ENCODE results near the gene INTS15.

INTS15 gene

GRCh38 chr7:6643915-6644625 is 54.2 kb downstream of the INTS15 start:
- DNase-seq = no peak

GRCh38 chr7:6644728-6645127 is 54.9 kb downstream of the INTS15 start:
- no peak for DNase-seq

- no peak for DNase-seq
Observed at GRCh38 chr7:6646465-6646864, 56.6 kb downstream of the INTS15 start.

GRCh38 chr7:6647080-6647479 is 57.3 kb downstream of the INTS15 start:
- no peak for DNase-seq

- no peak for DNase-seq
Observed at GRCh38 chr7:6647541-6647940, 57.7 kb downstream of the INTS15 start.

GRCh38 chr7:6648066-6648814 is 58.4 kb downstream of the INTS15 start:
- no peak for DNase-seq

GRCh38 chr7:6648815-6649104 is 58.9 kb downstream of the INTS15 start:
- no peak for DNase-seq

GRCh38 chr7:6649241-6649961 is 59.6 kb downstream of the INTS15 start:
- DNase-seq = no peak

GRCh38 chr7:6650086-6650485 is 60.3 kb downstream of the INTS15 start:
- no peak for DNase-seq

- no peak for DNase-seq
Observed at GRCh38 chr7:6650521-6651011, 60.7 kb downstream of the INTS15 start.

- no peak for DNase-seq
Observed at GRCh38 chr7:6651851-6652445, 62.1 kb downstream of the INTS15 start.

GRCh38 chr7:6652446-6653011 is 62.7 kb downstream of the INTS15 start:
- no peak for DNase-seq

- no peak for DNase-seq
Observed at GRCh38 chr7:6653071-6654003, 63.5 kb downstream of the INTS15 start.

GRCh38 chr7:6654113-6654841 is 64.5 kb downstream of the INTS15 start:
- DNase-seq = no peak

GRCh38 chr7:6654842-6655610 is 65.2 kb downstream of the INTS15 start:
- no peak for DNase-seq

GRCh38 chr7:6655636-6656385 is 66.0 kb downstream of the INTS15 start:
- no peak for DNase-seq

- no peak for DNase-seq
Observed at GRCh38 chr7:6656413-6656812, 66.6 kb downstream of the INTS15 start.

All from cortex of kidney (tissue), 1 donor.